Panc1 (cell line): ENCODE measurements around the gene SIRPB1. TPM values are rescaled to one million over a fixed set of nuclear protein-coding genes. Genes with fewer than 3 reads are reported as not detected.

Source experiments
- ATAC-seq: fragments of 200-7000 bp; cut with Tn5 transposase; 2 replicates; pipeline ENCODE4 v1.9.1; 2020; ENCODE audit warnings: mild to moderate bottlenecking, moderate library complexity
- BruUV-seq: library from RNA; stranded (reverse); fragments of 400-500 nt; replicated peaks from 2 replicates; lab custom pipeline; 2021; lab: Mats Ljungman, UMichigan
- CTCF ChIA-PET: fragments of 300-600 bp; sonication (Branson Sonifier 250); formaldehyde crosslinking; loops from one replicate; lab custom pipeline; 2022; ENCODE audit warnings: antibody characterized with exemption; lab: Charles Lee
- POLR2A ChIA-PET: fragments of 300-600 bp; sonication (Branson Sonifier 250); formaldehyde crosslinking; loops from one replicate; lab custom pipeline; 2022; ENCODE audit warnings: antibody characterized with exemption; lab: Charles Lee
- DNase-seq: peaks from one replicate; pipeline ENCODE4 v3.0.0-alpha.2; 2010; ENCODE audit warnings: low read depth, low spot score
- H3K27ac ChIP-seq: 2 replicates; pipeline ENCODE4 v1.5.1; 2011; ENCODE audit warnings: mild to moderate bottlenecking, low read length, inconsistent platforms
- H3K27me3 ChIP-seq: fragments of 200-500 bp; sonication (Bioruptor generic); 2 replicates; pipeline ENCODE4 v1.6.0; 2014; ENCODE audit warnings: low read length, inconsistent platforms; ENCODE audit not compliant: control insufficient read depth, insufficient read depth
- H3K36me3 ChIP-seq: fragments of 200-500 bp; sonication (Bioruptor generic); 2 replicates; pipeline ENCODE4 v1.5.1; 2014; ENCODE audit warnings: inconsistent platforms, mild to moderate bottlenecking, low read length, moderate library complexity; ENCODE audit not compliant: control insufficient read depth, insufficient read depth
- H3K4me1 ChIP-seq: 2 replicates; pipeline ENCODE4 v1.5.1; 2011; ENCODE audit warnings: inconsistent platforms, mild to moderate bottlenecking, low read length, moderate library complexity; ENCODE audit not compliant: control insufficient read depth, insufficient read depth
- H3K4me3 ChIP-seq, 2 experiments: 2 replicates each; pipeline ENCODE4 v1.5.1; 2011 to 2012; ENCODE audit warnings: low read depth in 2 of 2, low read length in 2 of 2, mild to moderate bottlenecking in 2 of 2, inconsistent platforms in 1 of 2, moderate library complexity in 1 of 2
- H3K9me3 ChIP-seq: fragments of 200-500 bp; sonication (Bioruptor generic); 2 replicates; pipeline ENCODE4 v1.5.1; 2014; ENCODE audit warnings: low read depth, mild to moderate bottlenecking, inconsistent platforms, low read length, moderate library complexity; ENCODE audit not compliant: control insufficient read depth, insufficient read depth
- CTCF ChIP-seq: fragments of 450-650 bp; IDR thresholded peaks from 2 replicates; pipeline ENCODE4 v1.5.1; 2017; ENCODE audit warnings: mild to moderate bottlenecking
- POLR2AphosphoS5 ChIP-seq: IDR thresholded peaks from 2 replicates; pipeline ENCODE4 v1.6.1; 2012; ENCODE audit warnings: mild to moderate bottlenecking, low read depth, low read length, moderate library complexity
- SIN3A ChIP-seq: IDR thresholded peaks from 2 replicates; pipeline ENCODE4 v1.6.1; 2012; ENCODE audit warnings: low read depth, mild to moderate bottlenecking, low read length, moderate library complexity, borderline replicate concordance; ENCODE audit not compliant: insufficient read depth
- TCF7L2 ChIP-seq: IDR thresholded peaks from 2 replicates; pipeline ENCODE4 v1.6.1; 2011; ENCODE audit warnings: mild to moderate bottlenecking, low read depth, low read length, inconsistent platforms
- in situ Hi-C: cut with HindIII; loops from 2 replicates; pipeline ENCODE4 v1.10.0; 2016; ENCODE audit warnings: low sequenced_read_pairs, low pct_unique_long_range_greater_than_20kb
- intact Hi-C: fragments of 100-400 bp; cut with micrococcal nuclease; formaldehyde crosslinking; loops from one replicate; pipeline ENCODE4 v1.10.0; 2022; ENCODE audit not compliant: unreplicated experiment
- total RNA-seq: library from RNA; stranded (reverse); gene quantifications from one replicate; pipeline ENCODE4 v1.2.1, GENCODE V29; 2021; ENCODE audit not compliant: unreplicated experiment
- TF ChIP-seq, protein P1 (sequence below), 2 experiments: IDR thresholded peaks; 2 replicates each; pipeline ENCODE4 v1.6.1; 2011 to 2012; ENCODE audit warnings: low read depth in 2 of 2, control low read depth in 1 of 2, low read length in 1 of 2, mild to moderate bottlenecking in 1 of 2, moderate library complexity in 1 of 2; ENCODE audit not compliant: insufficient read depth in 1 of 2

Gene SIRPB1
- total RNA-seq, 1 experiment from 2014 or later, result 0.72 TPM

DNA sequence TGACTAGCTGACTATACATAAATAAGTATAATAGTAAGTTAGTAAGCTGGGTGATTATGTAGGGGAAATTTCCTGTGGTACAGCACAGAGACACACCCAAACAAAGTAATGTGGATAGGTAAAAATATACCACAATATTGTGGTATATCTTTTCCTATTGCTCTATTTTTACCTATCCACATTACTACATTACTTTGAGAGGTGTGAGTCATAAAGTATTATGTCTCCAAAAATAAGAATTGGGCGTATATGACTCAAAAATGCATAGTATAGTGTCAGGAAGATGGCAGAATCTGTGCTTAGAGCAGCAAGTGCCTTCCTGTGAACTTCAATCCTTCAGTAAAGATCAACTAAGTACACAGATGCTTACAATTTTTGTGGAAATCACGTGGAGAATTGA is 40.4 kb upstream of the SIRPB1 start:
- no peaks in the 10 kb centered on the region for H3K9me3 ChIP-seq
- H3K4me3 ChIP-seq, result no peak overlapping the region
- H3K27ac ChIP-seq, result no peak overlapping the region
- BruUV-seq, result no TSS peak
- ATAC-seq, result no peak
- H3K4me1 ChIP-seq, result no peaks in the 10 kb centered on the region
- peaks cover 10% of the 10 kb centered on the region; the same call in 1 of the 2 replicates for H3K27me3 ChIP-seq
- intact Hi-C loops, result no loop called here
- H3K36me3 ChIP-seq, result no peaks in the 10 kb centered on the region
- POLR2A ChIA-PET, result interaction anchor here (0.6 kb wide), 1 partner anchor 103 kb away, joined by 12 read pairs; no protein-coding TSS in a partner anchor
- in situ Hi-C loops, result no loop called here
- no peak for DNase-seq
- CTCF ChIA-PET, result interaction anchor here (0.6 kb wide), 1 partner anchor 156 kb away, joined by 4 read pairs; no protein-coding TSS in a partner anchor
- no peak for TF ChIP-seq SIN3A

GRCh38 chr20:1657556-1658334 is 37.9 kb upstream of the SIRPB1 start, which contains the start of gene SIRPG:
SIRPG (minus strand) TSS chr20:1657779; CDS start chr20:1657714, 65 bp downstream.
- ChIA-PET CTCF (no interaction called here), POLR2A (no interaction called here)
- peaks cover 10% of the 10 kb centered on the region; the same call in 1 of the 2 replicates for H3K27me3 ChIP-seq
- H3K36me3 ChIP-seq, result no peaks in the 10 kb centered on the region
- H3K9me3 ChIP-seq, result no peaks in the 10 kb centered on the region
- BruUV-seq, result no TSS peak
- TF ChIP-seq POLR2AphosphoS5 (no peak), SIN3A (no peak), TCF7L2 (no peak), CTCF (no peak)
- TF ChIP-seq, protein P1, sequence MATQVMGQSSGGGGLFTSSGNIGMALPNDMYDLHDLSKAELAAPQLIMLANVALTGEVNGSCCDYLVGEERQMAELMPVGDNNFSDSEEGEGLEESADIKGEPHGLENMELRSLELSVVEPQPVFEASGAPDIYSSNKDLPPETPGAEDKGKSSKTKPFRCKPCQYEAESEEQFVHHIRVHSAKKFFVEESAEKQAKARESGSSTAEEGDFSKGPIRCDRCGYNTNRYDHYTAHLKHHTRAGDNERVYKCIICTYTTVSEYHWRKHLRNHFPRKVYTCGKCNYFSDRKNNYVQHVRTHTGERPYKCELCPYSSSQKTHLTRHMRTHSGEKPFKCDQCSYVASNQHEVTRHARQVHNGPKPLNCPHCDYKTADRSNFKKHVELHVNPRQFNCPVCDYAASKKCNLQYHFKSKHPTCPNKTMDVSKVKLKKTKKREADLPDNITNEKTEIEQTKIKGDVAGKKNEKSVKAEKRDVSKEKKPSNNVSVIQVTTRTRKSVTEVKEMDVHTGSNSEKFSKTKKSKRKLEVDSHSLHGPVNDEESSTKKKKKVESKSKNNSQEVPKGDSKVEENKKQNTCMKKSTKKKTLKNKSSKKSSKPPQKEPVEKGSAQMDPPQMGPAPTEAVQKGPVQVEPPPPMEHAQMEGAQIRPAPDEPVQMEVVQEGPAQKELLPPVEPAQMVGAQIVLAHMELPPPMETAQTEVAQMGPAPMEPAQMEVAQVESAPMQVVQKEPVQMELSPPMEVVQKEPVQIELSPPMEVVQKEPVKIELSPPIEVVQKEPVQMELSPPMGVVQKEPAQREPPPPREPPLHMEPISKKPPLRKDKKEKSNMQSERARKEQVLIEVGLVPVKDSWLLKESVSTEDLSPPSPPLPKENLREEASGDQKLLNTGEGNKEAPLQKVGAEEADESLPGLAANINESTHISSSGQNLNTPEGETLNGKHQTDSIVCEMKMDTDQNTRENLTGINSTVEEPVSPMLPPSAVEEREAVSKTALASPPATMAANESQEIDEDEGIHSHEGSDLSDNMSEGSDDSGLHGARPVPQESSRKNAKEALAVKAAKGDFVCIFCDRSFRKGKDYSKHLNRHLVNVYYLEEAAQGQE (IDR thresholded peaks at IDR 0.05; ENCODE audit: insufficient read depth in 1 of 2, low read depth in 2 of 2, low read length in 1 of 2), result no peak
- no peak within 1 kb of the TSS for H3K4me3 ChIP-seq
- intact Hi-C loops, result no loop called here
- in situ Hi-C loops, result no loop called here
- no peaks in the 10 kb centered on the region for H3K4me1 ChIP-seq
- DNase-seq (no peak), ATAC-seq (no peak)
- no peak within 1 kb of the TSS for H3K27ac ChIP-seq

DNA sequence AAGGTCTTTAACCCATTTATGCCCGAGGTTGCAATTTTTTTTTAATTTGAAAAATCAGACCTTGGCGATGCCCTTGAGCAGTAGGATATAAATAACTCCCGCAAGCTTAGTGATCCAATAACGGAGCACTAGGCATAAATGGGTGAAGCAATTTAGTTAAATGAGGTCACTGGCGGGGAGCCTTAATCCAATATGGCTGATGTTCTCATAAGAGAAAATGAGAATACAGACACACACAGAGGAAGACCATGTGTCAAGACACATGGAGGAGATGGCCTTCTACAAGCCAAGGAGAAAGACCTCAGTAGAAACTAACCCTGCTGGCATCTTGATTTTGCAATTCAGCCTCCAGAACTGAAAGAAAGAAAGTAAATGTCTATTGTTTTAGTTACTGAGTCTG is 37.0 kb upstream of the SIRPB1 start:
- ChIA-PET POLR2A (no interaction called here), CTCF (no interaction called here)
- Histone ChIP-seq H3K9me3 (no peaks in the 10 kb centered on the region), H3K36me3 (no peaks in the 10 kb centered on the region), H3K4me1 (no peaks in the 10 kb centered on the region), H3K4me3 (no peak overlapping the region), H3K27ac (no peak overlapping the region), H3K27me3 (peaks cover 10% of the 10 kb centered on the region; the same call in 1 of the 2 replicates)
- in situ Hi-C loops (no loop called here), intact Hi-C loops (no loop called here)
- BruUV-seq, result no TSS peak
- DNase-seq (no peak), ATAC-seq (no peak)
- no peak for TF ChIP-seq SIN3A
- TF ChIP-seq CTCF, result no peak
- TF ChIP-seq TCF7L2, result no peak
- TF ChIP-seq POLR2AphosphoS5, result no peak
- TF ChIP-seq, protein P1 (IDR thresholded peaks at IDR 0.05; ENCODE audit: insufficient read depth in 1 of 2, low read depth in 2 of 2, low read length in 1 of 2), result no peak
